Lower lobe of right lung (tissue), 2 donors: ENCODE measurements around the gene SPHK1. TPM values are rescaled to one million over a fixed set of nuclear protein-coding genes. Genes with fewer than 3 reads are reported as not detected.

Experiments used
- ATAC-seq, 2 donors: fragments of 200-7000 bp; cut with Tn5 transposase; one replicate each; pipeline ENCODE4 v1.9.1; 2020 to 2022; ENCODE audit warnings: mild to moderate bottlenecking in 2 of 2, moderate library complexity in 2 of 2
- DNase-seq: peaks from one replicate; pipeline ENCODE4 v3.0.0-alpha.2; 2020
- H3K27ac ChIP-seq: fragments of 200-600 bp; one replicate; pipeline ENCODE4 v1.8.0; 2022
- H3K27me3 ChIP-seq: fragments of 200-600 bp; one replicate; pipeline ENCODE4 v1.8.0; 2022; ENCODE audit warnings: low read depth
- H3K36me3 ChIP-seq: fragments of 200-600 bp; one replicate; pipeline ENCODE4 v1.8.0; 2022; ENCODE audit warnings: mild to moderate bottlenecking
- H3K4me1 ChIP-seq: fragments of 200-600 bp; one replicate; pipeline ENCODE4 v1.8.0; 2022
- H3K4me3 ChIP-seq: fragments of 200-600 bp; one replicate; pipeline ENCODE4 v1.8.0; 2022; ENCODE audit warnings: mild to moderate bottlenecking
- H3K9me3 ChIP-seq: fragments of 200-600 bp; one replicate; pipeline ENCODE4 v1.8.0; 2022
- CTCF ChIP-seq: fragments of 200-600 bp; IDR thresholded peaks from one replicate; pipeline ENCODE4 v1.8.0; 2022; ENCODE audit warnings: antibody characterized with exemption, mild to moderate bottlenecking
- intact Hi-C: fragments of 100-400 bp; cut with DNase I; formaldehyde crosslinking; loops from one replicate; pipeline ENCODE4 v1.11.0; 2022
- total RNA-seq: library from RNA; stranded (reverse); fragmentation: NEBNext Ultra II Directional; extraction: Animal tissue kit (Norgen Biotek cat#: 25700); gene quantifications from one replicate; pipeline ENCODE4 v1.2.1, GENCODE V29; 2021
- donor health status: DM: no; HTN: yes; CAD: no; lungs with severe emphysema.

Gene SPHK1
- total RNA-seq, 1 donor from 2014 or later = 8.2 TPM

- H3K9me3 ChIP-seq = no peaks in the 10 kb centered on the region
- peak; percentile 66 for TF ChIP-seq CTCF
These were observed 30.7 kb upstream of the SPHK1 start, which contains the start of gene PRPSAP1 for GRCh38 chr17:76353599-76354316. Gene PRPSAP1, minus strand, starts transcription at chr17:76353916. Its CDS starts 213 bp downstream, at chr17:76353703.

GRCh38 chr17:76354317-76354729 lies 30.1 kb upstream of the SPHK1 start:
- no peaks in the 10 kb centered on the region for H3K36me3 ChIP-seq
- TF ChIP-seq CTCF = no peak
- no peaks in the 10 kb centered on the region for H3K27me3 ChIP-seq
- intact Hi-C loops = no loop called here
- DNase-seq = peak; percentile 51
- H3K4me3 ChIP-seq = peak overlapping the region; percentile 95
- peaks cover 21% of the 10 kb centered on the region for H3K4me1 ChIP-seq
- no peak for ATAC-seq
- no peaks in the 10 kb centered on the region for H3K9me3 ChIP-seq
- H3K27ac ChIP-seq = peak overlapping the region; percentile 89

More at GRCh38 chr17:76353599-76354316, 30.7 kb upstream of the SPHK1 start, which contains the start of gene PRPSAP1:
- DNase-seq = peak; percentile 93
- Histone ChIP-seq H3K27ac (peak within 1 kb of the TSS; percentile 89), H3K27me3 (no peaks in the 10 kb centered on the region), H3K36me3 (no peaks in the 10 kb centered on the region), H3K4me1 (peaks cover 21% of the 10 kb centered on the region), H3K4me3 (peak within 1 kb of the TSS; percentile 95)
- intact Hi-C loops = no loop called here
- peak; percentile 98 to 99 for ATAC-seq

DNA sequence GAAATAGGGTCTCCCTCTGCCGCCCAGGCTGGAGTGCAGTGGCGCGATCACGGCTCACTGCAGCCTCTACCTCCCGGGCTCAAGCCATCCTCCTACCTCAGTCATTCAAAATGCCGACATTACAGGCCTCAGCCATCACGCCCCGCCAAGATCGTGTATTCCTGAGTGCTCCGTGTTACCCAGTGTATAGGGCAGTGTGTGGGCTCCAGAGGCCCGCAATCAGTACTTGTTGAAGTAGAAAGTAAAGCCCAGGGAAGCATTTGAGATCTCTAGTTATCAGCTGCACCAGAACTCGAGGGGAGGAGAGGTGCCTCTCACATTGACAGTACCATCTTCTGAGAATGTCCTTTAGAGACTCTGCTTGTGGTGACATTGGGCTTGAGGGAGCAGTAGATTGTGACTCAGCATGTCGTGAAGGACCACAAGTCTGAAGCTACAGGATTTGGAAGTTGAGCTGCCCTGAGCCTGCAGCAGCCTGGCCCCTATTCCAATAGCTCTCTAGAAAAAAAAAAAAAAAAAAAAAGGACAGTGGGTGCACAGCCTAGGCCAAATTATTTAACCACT lies 29.6 kb upstream of the SPHK1 start:
- TF ChIP-seq CTCF = no peak
- Histone ChIP-seq H3K9me3 (no peaks in the 10 kb centered on the region), H3K4me3 (peak overlapping the region; percentile 95), H3K4me1 (peaks cover 21% of the 10 kb centered on the region), H3K27ac (no peak overlapping the region), H3K27me3 (no peaks in the 10 kb centered on the region), H3K36me3 (no peaks in the 10 kb centered on the region)
- ATAC-seq (no peak), DNase-seq (peak; percentile 36)
- intact Hi-C loops = no loop called here

- no peak for TF ChIP-seq CTCF
- no peak overlapping the region for H3K4me3 ChIP-seq
- intact Hi-C loops = no loop called here
- H3K9me3 ChIP-seq = no peaks in the 10 kb centered on the region
- no peak for ATAC-seq
- no peaks in the 10 kb centered on the region for H3K27me3 ChIP-seq
- DNase-seq = no peak
- H3K4me1 ChIP-seq = peaks cover 16% of the 10 kb centered on the region
- H3K36me3 ChIP-seq = no peaks in the 10 kb centered on the region
- H3K27ac ChIP-seq = no peak overlapping the region
These were observed 27.5 kb upstream of the SPHK1 start for GRCh38 chr17:76356803-76357456.

GRCh38 chr17:76357597-76358158 lies 26.7 kb upstream of the SPHK1 start:
- Histone ChIP-seq H3K27me3 (no peaks in the 10 kb centered on the region), H3K9me3 (no peaks in the 10 kb centered on the region), H3K4me3 (no peak overlapping the region), H3K4me1 (peaks cover 17% of the 10 kb centered on the region), H3K27ac (no peak overlapping the region), H3K36me3 (no peaks in the 10 kb centered on the region)
- intact Hi-C loops = no loop called here
- TF ChIP-seq CTCF = no peak
- DNase-seq (no peak), ATAC-seq (no peak)
